Stimulated activated CD8-positive, alpha-beta memory T cell treated with anti-CD3 and anti-CD28 coated beads, Interleukin-7, amount 100 ng/mL, for 48 hours (primary cell): ENCODE data around the gene GMPPA.

Experiments used
- DNase-seq, 2 donors: peaks; one replicate each; pipeline ENCODE4 v3.0.0-alpha.2; 2020; ENCODE audit warnings: low read depth in 1 of 2; ENCODE audit errors: extremely low read depth in 1 of 2

The GMPPA gene

DNA sequence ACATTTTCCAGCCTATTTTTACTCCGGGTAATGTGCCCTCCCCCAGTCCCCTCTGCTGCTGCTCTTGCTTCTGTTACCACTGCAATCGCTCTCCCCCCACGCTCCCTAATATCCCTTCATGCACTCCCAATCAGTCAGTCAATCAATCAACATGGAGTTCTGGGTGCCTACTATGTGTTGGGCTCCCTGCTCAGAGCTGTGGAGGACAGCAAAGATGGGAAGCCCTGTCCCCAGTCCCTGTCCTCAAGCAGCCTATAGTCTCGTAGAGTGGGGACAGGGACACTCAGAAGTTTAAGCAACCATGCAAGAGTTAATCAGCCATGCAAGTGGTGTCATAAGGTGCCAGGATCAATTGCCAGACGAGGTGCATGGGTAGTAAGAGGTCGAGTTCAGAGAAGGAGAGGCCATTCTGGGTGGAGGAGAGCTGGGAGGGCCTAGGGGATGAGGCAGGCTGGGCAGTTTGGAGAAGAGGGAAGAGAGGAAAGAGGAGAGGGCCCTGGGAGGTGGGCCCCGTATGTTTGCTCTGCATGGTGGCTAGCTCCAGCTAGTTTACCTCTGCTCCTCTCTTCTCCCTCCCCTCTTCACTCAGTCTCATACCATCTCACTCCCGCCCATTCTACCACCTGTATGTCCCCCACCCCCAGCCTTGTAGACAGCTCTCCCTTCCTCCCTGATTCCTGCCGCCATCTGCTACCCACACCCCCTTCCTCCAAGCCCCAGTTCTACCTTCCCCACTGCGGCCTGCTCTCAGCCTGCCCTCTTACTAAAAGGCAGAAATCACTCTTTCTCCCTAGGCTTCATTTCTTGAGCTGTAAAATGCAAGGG is 19.5 kb downstream of the GMPPA start:
- DNase-seq, result no peak

DNA sequence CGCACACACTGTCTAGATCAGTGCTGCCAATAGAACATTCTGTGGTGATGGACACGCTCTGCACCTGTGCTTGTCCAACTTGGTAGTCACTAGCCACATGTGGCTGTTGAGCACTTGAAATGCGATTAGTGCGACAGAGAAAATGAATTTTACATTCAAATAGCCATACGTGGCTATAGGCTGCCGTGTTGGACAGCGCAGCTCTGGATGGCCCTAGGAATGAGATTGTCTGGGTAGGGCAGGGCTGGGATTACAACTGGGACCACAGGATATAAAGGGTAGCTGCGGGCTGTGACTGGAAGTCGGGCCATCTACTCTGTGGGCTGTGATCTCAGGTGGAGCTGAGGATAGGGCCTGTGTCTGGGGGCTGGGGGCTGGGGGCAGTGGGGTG is 20.8 kb downstream of the GMPPA start:
- no peak for DNase-seq

DNA sequence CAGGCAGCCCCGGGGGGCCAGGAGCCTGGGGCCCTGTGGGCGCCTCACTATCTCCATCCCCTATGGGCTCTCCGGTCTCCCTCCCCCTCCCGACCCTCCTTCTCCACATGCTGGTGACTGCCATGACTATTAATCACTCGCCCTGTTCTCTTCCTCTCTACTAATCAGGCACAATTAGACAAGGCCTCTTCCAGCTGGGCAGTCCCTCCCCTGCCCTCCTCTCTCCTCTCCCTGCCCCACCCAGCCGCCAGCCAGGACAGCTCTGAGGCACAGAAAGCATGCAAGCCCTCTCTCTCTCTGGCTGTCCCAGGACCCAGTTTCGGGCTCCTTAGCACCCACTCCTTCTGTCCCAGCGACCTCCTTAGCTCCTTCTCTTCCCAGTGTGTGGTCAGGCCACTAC is 21.4 kb downstream of the GMPPA start:
- no peak for DNase-seq

DNA sequence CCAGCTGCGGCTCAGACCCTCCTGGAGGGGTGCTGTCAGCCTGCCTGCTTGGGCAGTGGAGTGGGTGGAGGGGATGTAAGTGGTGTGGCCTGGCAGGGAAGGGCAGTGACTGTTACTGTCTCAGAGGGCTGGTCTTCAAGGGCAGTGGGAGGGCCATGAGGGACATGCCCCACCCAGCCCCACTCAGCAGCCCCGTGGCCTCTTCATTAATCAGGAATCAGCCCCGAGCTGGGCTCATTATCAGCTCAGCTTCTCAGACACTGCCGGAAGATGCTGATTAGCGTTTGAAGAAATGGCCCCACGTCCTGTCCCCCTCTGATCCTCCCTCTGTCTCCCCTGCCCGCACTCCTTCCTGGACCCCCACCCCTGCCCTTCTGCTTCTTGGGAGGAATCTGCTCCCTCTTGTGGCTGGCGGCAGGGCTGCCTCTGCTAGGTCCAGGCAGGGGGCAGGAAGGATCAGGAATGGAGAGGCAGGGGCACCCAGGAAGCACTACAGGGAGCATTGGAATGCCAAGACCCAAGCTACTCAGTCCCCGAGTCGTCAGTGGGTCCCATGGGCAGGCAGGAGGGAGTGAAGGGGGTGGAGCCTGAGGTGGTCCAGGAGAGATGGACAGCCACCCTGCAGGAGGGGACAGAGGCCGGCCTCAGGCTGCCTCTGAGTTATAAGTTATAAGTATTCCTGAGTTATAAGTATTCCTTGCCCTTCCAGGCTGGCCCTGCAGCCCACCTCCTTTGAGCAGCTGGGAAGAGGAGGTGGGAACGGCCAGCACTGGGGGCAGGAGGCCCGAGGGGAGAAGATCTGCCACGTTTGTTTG is 22.6 kb downstream of the GMPPA start:
- no peak for DNase-seq

DNA sequence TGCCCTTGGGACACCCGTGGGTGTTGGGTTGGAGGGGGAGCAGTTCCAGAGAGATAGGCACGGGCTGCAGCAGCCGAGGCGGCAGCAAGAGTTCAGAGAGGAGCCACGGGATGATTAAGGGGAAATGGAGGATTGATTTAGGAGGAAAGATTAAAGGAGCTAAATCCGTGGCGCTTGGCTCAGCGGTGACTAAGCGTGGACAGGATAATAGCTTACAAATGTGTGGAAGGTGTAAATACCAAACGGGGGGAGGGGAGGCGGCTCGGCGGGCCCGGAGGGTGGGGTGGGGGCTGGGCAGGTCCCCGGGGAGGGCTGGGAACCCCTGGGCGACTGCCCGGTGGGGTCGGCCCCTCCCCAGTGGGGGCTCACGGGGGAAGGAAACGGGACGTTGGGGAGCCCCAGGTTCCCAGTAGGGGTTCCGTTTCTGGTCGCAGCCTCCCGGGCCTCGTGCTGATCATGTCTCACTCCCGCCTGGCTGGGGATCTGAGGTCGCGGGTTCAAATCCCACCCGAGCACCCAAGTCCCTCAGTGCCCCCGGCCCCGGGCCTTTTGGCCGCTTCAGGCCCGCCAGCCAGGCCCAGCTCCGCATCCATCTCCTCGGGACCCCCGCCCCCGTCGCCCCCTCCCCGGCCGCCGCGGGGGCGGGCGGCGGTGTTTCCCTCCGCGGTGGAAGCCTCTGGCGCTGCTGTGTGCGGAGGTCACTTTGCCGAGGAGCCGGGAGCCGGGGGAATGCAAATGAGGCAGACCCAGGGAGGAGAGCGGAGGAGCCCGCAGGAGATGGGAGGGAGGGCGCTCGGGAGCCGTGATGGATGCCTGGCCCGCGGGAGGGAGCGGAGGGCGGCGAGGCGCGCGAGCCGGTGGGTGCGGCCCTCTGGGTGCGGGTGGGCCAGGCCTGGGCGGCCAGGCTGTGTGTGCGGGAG is 23.7 kb downstream of the GMPPA start:
- DNase-seq, result no peak

DNA sequence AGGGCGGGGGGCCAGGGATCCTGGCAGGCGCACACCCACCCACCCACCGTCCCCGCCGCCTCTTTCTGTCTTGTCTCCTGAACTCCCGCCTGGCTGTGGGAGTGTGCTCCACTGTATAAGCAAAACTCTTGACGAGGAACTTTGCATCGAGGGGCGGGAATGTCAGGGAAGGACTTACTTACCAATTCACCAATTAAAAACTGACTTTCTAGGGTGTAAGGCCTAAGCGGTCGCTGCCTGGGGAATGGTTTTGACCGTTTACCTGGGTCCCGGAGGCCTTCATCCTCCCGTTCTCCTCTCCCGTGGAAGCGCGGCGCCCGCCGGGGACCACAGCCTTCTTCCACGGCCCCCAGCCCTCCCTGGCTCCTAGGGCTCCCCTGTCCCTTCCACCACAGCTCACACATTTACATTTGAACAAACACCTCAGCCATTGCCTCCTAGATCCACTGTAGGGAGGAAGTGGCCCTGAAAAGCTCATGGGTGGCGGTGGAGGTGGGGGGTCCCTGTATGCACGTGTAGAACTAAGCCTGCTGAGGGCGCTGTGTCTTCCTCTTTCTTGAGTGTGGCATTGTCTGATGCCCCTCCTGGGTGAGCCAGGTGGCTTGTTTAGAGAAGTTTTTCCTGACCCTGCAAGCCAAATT is 24.5 kb downstream of the GMPPA start:
- DNase-seq, result no peak

DNA sequence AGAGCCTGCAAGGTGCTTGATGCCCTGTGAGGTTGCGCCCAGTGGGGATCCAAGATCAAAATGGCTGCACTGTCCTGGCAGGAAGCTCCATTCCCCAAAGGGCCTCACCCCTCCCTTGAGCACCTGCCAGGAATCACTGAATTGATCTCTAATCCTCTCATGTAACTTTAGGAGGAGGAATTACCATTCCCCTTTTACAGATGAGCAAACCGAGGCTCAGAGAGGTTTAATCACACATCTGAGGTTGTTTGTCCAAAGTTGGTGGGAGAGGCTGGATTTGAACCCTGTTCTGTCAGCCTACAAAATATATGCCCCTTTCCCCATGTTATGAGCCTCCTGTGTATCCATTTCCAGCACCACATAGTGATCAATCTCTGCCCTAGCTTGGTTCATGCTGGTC is 26.1 kb downstream of the GMPPA start:
- no peak for DNase-seq

DNA sequence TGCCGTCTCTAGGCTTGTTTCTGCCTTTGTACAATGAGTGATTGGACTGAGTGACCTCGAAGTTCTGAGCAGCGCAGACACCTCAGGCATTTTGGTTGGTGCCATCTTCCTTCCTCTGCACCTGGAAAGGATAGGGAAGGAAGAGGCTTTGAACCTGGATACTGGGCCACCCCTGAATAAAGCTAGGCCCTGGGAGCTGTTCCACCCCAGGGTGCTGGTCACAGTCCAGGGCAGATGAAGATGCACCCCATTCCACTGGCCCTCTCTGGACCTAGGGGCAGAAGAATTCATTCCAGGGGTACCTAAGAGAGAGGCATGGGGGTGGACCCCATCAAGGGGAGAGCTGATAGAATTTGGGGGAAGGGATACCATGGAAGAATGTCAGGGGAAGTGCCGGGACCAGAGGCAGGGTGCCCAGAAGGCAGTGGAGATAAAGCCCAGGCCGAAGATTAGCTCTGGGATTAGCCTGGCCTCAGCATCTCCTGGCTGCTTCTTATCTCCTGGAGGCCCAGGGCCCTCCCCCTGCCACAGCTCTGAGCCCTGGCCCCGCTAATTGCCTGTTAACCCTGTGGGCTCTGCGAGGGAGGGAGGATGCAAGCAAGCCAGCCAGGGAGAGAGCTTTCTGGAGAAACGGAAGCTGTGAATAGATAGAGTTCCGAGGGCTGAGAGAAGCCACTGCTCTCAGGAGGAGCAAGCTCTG is 27.0 kb downstream of the GMPPA start:
- no peak for DNase-seq

DNA sequence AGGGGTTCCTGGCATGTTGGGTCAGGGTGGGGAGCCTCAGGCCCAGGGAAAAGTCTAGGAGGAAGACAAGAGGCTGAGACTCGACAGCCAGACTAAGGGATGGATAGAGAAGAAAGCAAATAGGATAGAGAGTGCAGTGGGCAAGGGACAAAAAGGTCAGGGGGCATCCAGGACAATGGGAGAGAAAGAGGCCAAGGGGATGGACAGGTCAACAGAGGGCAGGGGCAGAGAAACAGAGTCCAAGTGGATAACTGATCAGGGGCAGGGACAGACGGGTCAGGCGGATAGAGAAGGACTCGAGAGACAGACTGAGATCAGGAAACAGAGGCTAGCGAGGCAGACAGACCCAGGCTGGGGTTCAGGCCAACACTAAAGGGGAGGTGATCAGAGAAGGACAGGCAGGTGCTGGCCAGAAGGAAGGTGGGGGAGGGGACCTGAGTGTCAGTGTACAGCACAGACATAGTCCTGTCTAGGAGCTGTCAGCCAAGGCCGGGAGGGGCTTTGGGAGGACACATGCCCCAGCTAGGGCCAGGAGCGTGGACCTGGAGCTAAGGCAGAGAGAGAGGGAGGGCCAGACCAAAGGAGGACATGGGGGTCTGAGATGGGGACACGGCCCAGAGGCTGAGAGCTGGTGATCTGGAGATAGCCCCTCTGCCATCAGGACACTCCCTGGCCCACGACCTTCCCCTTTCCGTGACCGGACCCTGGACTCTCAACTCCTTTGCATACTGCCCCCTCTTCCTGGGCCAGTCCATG is 27.8 kb downstream of the GMPPA start:
- no peak for DNase-seq

DNA sequence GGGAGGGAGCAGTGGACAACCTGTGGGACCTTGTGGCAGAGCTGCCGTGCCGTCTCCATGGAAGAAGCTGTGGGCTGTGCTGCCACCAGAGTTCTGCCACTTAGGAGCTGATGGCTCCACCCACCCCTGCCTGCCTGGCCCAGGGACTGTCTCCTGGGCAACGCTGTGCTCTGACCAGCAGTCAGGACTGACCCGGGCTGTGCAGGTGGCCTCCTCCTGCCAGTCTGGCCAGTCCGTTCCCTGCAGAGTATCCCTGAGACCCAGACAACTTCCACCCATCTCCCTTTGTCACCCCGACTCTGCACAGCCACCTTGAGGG is 28.3 kb downstream of the GMPPA start:
- no peak for DNase-seq

DNA sequence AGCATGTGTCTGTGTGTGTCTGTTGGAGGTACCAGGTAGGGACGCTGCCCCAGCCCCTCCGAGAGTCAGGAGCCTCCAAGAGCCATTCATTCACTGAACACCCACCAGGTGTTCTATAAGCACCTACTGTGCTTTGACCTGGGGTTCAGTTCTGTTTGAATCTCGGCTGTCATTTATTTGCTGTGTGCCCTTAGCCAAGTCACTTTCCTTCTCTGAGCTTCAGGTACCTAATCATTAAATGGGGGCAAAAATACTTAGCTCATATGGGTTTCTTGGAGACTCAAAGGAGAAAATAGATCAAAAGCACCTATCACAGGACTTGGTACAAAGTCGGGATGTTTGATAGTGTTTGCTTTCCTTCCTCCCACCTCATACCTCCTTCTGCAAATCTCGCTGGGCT is 28.8 kb downstream of the GMPPA start:
- no peak for DNase-seq

DNA sequence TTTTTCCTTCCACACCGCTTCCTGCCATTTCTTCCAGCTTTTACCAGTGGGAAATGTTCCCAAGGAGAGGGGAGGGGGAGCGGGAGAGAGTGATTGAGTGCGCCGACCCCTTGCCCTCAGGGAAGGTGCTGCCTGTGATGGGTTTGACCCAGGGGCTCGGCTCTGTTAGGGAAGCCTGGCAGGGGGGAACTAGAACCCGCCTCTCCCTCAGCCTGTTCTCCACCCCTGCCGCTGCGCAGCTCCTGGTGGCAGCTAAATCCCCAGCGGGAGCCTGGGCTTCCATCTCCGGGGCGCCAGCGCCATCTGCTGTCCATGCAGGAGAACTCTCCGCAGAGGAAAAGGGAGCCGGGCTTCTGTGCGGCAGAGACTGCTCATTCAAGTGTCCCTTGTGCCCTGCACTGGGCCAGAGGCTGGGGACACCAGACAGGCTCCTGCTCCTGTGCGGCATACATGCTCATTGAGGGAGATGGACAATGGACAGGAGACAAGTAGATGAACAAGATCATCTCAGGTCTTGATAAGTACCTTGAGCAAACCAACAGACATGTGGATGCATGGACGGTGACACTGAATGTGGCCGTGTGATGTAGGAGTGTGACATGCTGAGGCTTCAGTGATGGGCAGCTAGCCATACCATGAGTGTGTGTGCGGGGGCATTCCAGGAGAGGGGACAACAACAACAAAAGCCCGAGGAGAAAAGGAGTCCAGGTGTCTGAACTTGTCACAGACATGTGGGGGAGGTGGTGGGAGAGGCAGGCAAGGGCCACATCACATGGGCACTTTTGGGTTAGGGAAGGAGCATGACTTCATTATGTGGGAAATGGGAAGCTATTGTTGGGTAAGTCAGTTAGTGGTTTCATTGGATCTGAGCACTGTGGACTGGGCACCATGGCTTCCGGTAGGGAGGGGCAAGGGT is 31.6 kb downstream of the GMPPA start:
- DNase-seq, result peak; percentile 59 to 70

DNA sequence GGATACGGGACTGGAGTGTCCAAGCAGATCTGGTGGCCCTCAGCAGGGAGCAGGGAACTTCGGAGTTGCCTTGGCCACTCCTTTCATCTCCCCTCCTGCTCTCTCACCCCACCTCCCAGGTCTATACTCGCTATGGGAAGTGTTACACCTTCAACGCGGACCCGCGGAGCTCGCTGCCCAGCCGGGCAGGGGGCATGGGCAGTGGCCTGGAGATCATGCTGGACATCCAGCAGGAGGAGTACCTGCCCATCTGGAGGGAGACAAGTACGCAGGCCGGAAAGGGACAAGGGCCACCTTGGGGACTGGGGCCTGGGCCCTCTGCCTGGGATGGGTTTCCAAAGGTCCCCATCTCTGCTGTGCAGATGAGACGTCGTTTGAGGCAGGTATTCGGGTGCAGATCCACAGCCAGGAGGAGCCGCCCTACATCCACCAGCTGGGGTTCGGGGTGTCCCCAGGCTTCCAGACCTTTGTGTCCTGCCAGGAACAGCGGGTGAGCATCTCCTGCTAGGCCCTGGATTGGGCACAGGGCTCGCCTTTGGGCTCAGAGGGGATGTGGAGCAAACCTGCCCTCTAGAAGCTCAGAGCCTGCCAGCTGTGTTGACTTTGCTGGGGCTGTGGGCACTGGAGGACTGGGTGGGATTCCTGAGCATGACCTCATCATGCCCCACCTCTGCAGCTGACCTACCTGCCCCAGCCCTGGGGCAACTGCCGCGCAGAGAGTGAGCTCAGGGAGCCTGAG is 33.1 kb downstream of the GMPPA start:
- no peak for DNase-seq

DNA sequence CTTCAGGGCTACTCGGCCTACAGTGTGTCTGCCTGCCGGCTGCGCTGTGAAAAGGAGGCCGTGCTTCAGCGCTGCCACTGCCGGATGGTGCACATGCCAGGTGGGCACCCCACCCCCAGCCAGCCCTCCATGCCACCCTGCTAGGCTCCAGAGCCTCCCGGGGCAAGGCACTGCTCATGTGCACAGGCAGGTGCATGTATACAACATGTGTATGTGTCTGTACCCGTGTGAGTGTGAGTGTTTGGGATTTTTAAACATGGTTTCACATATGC is 33.6 kb downstream of the GMPPA start:
- no peak for DNase-seq

DNA sequence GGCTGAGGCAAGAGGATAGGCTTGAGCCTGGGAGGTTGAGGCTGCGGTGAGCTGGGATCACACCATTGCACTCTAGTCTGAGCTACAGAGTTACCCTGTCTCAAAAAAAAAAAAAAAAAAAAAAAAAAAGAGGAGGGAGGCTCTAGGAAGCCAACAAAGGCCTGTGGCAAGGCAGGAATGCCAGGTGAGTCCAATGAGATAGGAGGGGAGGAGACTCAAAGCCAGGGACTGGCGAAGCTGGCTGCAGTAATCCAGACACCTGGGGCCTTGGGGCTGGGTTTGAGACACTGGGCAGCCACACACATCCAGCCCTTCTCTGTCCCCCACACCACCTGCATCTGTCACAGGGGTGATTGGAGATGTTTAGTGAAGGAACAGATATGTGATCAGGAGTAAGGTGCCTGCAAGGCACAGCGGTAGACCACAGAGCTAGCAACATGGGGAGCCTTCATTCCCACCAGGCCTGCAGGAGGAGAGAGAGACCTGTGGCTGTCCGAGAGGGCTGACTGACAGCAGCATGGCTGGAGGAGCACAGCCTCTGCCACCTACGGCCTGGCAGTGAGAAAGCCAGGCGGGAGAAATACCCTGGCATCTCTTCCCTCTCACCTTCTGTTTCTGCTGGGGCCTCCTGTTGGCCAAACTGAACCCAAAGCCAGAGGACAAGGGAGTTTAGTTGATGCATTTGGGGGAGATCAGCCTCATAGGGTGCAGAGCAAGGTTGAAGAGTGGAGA is 35.4 kb downstream of the GMPPA start:
- DNase-seq, result no peak

DNA sequence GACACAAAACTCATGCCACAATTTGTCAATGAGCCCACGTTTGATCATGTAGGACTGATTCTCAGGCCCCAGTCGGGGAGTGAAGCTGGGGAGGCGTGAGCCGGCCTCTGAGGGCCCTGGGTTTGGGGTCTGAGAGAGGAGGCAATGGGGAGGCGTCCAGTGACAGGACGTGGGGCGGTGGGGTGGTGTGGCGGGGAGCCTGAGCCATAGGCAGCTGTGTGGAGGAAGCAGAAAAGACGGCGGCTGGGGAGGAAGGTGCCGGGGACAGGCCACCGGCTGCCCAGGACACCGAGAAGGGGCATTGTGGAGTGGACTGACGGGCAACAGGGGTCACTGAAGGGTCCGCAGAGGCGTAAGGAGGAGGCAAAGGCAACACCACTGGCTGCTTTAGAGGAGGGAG is 37.7 kb downstream of the GMPPA start:
- no peak for DNase-seq

DNA sequence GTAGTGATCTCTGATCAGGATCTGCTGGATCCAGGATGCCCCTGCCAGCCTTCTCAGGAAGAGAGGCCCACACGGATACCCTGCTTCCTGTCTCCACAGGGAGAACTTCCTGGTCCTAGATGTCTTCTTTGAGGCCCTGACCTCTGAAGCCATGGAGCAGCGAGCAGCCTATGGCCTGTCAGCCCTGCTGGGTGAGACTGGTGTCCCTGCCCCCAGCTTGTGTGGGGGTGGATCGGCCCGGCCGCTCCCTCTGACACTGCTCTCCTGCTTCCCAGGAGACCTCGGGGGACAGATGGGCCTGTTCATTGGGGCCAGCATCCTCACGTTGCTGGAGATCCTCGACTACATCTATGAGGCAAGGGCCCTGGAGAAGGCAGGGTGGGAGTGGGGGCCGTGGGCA is 38.3 kb downstream of the GMPPA start:
- no peak for DNase-seq
